Astrocyte (in vitro differentiated cells and primary cell): ENCODE results near the gene CASK. TPM values are rescaled to one million over a fixed set of nuclear protein-coding genes. Genes with fewer than 3 reads are reported as not detected.

Experiments
- DNase-seq: peaks from one replicate; pipeline ENCODE4 v3.0.0-alpha.2; 2010; ENCODE audit warnings: low read depth
- FAIRE-seq: peaks from 2 replicates; lab custom pipeline; 2011; peaks lifted over from hg19 to GRCh38; lab: Jason Lieb, UNC
- H2AFZ ChIP-seq: 2 replicates; pipeline ENCODE4 v1.6.0; 2012; ENCODE audit warnings: low read depth, low read length, inconsistent platforms
- H3K27ac ChIP-seq: 2 replicates; pipeline ENCODE4 v1.5.1; 2011; ENCODE audit warnings: low read depth, low read length, inconsistent platforms
- H3K27me3 ChIP-seq: 2 replicates; pipeline ENCODE4 v1.6.0; 2011; ENCODE audit warnings: low read length, inconsistent platforms; ENCODE audit not compliant: insufficient read depth
- H3K36me3 ChIP-seq: 2 replicates; pipeline ENCODE4 v1.5.1; 2011; ENCODE audit warnings: low read length, inconsistent platforms; ENCODE audit not compliant: insufficient read depth
- H3K4me1 ChIP-seq: 2 replicates; pipeline ENCODE4 v1.5.1; 2011; ENCODE audit warnings: low read length, inconsistent platforms; ENCODE audit not compliant: insufficient read depth
- H3K4me2 ChIP-seq: 2 replicates; pipeline ENCODE4 v1.6.0; 2012; ENCODE audit warnings: low read length, inconsistent platforms
- H3K4me3 ChIP-seq: 2 replicates; pipeline ENCODE4 v1.5.1; 2011; ENCODE audit warnings: low read depth, mild to moderate bottlenecking, low read length, inconsistent platforms; ENCODE audit not compliant: insufficient read depth
- H3K79me2 ChIP-seq: 2 replicates; pipeline ENCODE4 v1.6.0; 2012; ENCODE audit warnings: mild to moderate bottlenecking, low read length, inconsistent platforms; ENCODE audit not compliant: insufficient read depth
- H3K9ac ChIP-seq: 2 replicates; pipeline ENCODE4 v1.6.0; 2012; ENCODE audit warnings: mild to moderate bottlenecking, low read length, inconsistent platforms
- H3K9me3 ChIP-seq: 2 replicates; pipeline ENCODE4 v1.5.1; 2012; ENCODE audit warnings: low read depth, mild to moderate bottlenecking, low read length, inconsistent platforms; ENCODE audit not compliant: insufficient read depth
- H4K20me1 ChIP-seq: 2 replicates; pipeline ENCODE4 v1.6.0; 2012; ENCODE audit warnings: low read length, inconsistent platforms; ENCODE audit not compliant: insufficient read depth
- H3K27ac Mint-ChIP-seq: one replicate; pipeline ENCODE4 v1.8.0; 2021; ENCODE audit warnings: mild to moderate bottlenecking, mixed read lengths; ENCODE audit not compliant: unreplicated experiment
- H3K27me3 Mint-ChIP-seq: one replicate; pipeline ENCODE4 v1.8.0; 2021; ENCODE audit warnings: low read depth, mixed read lengths; ENCODE audit not compliant: unreplicated experiment
- H3K36me3 Mint-ChIP-seq: one replicate; pipeline ENCODE4 v1.8.0; 2021; ENCODE audit warnings: low read depth, mixed read lengths; ENCODE audit not compliant: unreplicated experiment
- H3K4me1 Mint-ChIP-seq: one replicate; pipeline ENCODE4 v1.8.0; 2021; ENCODE audit warnings: low read depth, mixed read lengths; ENCODE audit not compliant: unreplicated experiment
- H3K4me3 Mint-ChIP-seq: one replicate; pipeline ENCODE4 v1.8.0; 2021; ENCODE audit warnings: mild to moderate bottlenecking, moderate library complexity, mixed read lengths; ENCODE audit not compliant: unreplicated experiment
- H3K9me3 Mint-ChIP-seq: one replicate; pipeline ENCODE4 v1.8.0; 2021; ENCODE audit warnings: mild to moderate bottlenecking, mixed read lengths; ENCODE audit not compliant: unreplicated experiment
- CTCF ChIP-seq: IDR thresholded peaks from 2 replicates; pipeline ENCODE4 v1.5.1; 2011; ENCODE audit warnings: low read depth, mild to moderate bottlenecking, inconsistent platforms, low read length, moderate library complexity; ENCODE audit not compliant: insufficient read depth
- EZH2 ChIP-seq: IDR thresholded peaks from 2 replicates; pipeline ENCODE4 v1.6.1; 2012; ENCODE audit warnings: mild to moderate bottlenecking, low read length, inconsistent platforms; ENCODE audit not compliant: insufficient read depth
- total RNA-seq: library from RNA; stranded (reverse); gene quantifications from 2 replicates; pipeline ENCODE4 v1.2.1, GENCODE V29; 2021

CASK gene
- total RNA-seq, 1 donor from 2014 or later: 99.3 TPM

DNA sequence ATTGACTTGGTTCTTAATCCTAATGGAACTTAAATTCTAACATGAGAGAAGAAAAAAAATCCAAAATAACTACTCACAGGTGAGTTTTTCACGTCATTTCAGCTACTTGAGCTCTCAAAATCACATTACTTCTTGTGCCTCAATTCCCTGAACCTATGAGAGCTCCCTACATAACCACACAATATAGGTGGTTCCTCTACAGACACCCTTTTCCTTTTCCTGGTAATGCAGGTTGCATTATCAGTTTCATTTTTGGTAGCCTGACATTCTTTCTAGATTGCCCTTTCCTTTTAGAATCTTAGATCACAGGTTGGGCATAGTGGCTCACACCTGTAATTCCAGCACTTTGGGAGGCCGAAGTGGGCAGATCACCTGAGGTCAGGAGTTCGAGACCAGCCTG, 230.3 kb downstream of the CASK start:
- Histone ChIP-seq H3K4me1 (no peaks in the 10 kb centered on the region), H3K9ac (no peak overlapping the region), H2AFZ (no peak overlapping the region), H4K20me1 (no peaks in the 10 kb centered on the region), H3K4me3 (no peak overlapping the region), H3K36me3 (no peaks in the 10 kb centered on the region), H3K9me3 (no peaks in the 10 kb centered on the region), H3K4me2 (no peak overlapping the region), H3K27ac (no peak overlapping the region), H3K79me2 (no peaks in the 10 kb centered on the region), H3K27me3 (no peaks in the 10 kb centered on the region)
- no peak overlapping the region for H3K4me3 Mint-ChIP-seq
- DNase-seq: no peak
- FAIRE-seq: no peak
- H3K9me3 Mint-ChIP-seq: no peaks in the 10 kb centered on the region
- TF ChIP-seq CTCF (no peak), EZH2 (no peak)
- no peak overlapping the region for H3K27ac Mint-ChIP-seq
- H3K27me3 Mint-ChIP-seq: no peaks in the 10 kb centered on the region
- H3K4me1 Mint-ChIP-seq: no peaks in the 10 kb centered on the region
- H3K36me3 Mint-ChIP-seq: no peaks in the 10 kb centered on the region

- no peak overlapping the region for H3K27ac Mint-ChIP-seq
- peak; percentile 99 for FAIRE-seq
- Histone ChIP-seq H3K9ac (no peak overlapping the region), H3K27ac (no peak overlapping the region), H3K9me3 (no peaks in the 10 kb centered on the region), H3K4me2 (no peak overlapping the region), H4K20me1 (no peaks in the 10 kb centered on the region), H3K4me3 (no peak overlapping the region), H2AFZ (no peak overlapping the region), H3K36me3 (no peaks in the 10 kb centered on the region), H3K79me2 (no peaks in the 10 kb centered on the region), H3K27me3 (no peaks in the 10 kb centered on the region), H3K4me1 (no peaks in the 10 kb centered on the region)
- H3K4me1 Mint-ChIP-seq: no peaks in the 10 kb centered on the region
- DNase-seq: peak; percentile 49
- H3K4me3 Mint-ChIP-seq: no peak overlapping the region
- H3K27me3 Mint-ChIP-seq: no peaks in the 10 kb centered on the region
- TF ChIP-seq CTCF (no peak), EZH2 (no peak)
- no peaks in the 10 kb centered on the region for H3K9me3 Mint-ChIP-seq
- no peaks in the 10 kb centered on the region for H3K36me3 Mint-ChIP-seq
These were observed 231.1 kb downstream of the CASK start for GRCh38 chrX:41692162-41692749.

DNA sequence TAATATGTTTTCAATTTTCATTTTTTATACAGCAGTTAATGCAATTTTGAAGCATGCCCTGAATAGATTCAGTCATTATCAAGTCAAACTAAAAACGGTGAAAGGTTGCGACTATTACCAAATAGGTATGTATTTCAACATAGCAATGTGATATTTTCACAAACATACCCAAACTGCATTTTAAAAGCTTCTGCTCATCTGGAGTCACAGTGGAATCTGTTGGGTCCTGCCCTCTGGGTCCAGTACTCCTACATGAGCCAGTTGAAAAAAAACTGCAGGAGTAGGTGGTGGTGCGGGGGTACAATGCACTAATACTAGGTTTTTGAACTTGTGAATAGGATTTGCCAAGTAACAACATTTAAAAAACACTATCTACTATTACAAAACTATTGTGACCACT, 233.6 kb downstream of the CASK start:
- no peaks in the 10 kb centered on the region for H3K79me2 ChIP-seq
- H3K9ac ChIP-seq: no peak overlapping the region
- H3K4me1 ChIP-seq: no peaks in the 10 kb centered on the region
- Mint-ChIP-seq H3K36me3 (no peaks in the 10 kb centered on the region), H3K27ac (no peak overlapping the region), H3K27me3 (no peaks in the 10 kb centered on the region), H3K9me3 (no peaks in the 10 kb centered on the region), H3K4me3 (no peak overlapping the region), H3K4me1 (no peaks in the 10 kb centered on the region)
- FAIRE-seq: peak; percentile 54
- H3K4me2 ChIP-seq: no peak overlapping the region
- no peaks in the 10 kb centered on the region for H3K36me3 ChIP-seq
- no peak overlapping the region for H3K27ac ChIP-seq
- no peak for DNase-seq
- no peak overlapping the region for H3K4me3 ChIP-seq
- H4K20me1 ChIP-seq: no peaks in the 10 kb centered on the region
- H3K9me3 ChIP-seq: no peaks in the 10 kb centered on the region
- H2AFZ ChIP-seq: no peak overlapping the region
- H3K27me3 ChIP-seq: no peaks in the 10 kb centered on the region
- TF ChIP-seq EZH2: no peak
- no peak for TF ChIP-seq CTCF
